Nephron progenitor cell (in vitro differentiated cells): Measurements from ENCODE around the gene GALNS.

Source experiments
- DNase-seq: peaks from one replicate; pipeline ENCODE4 v3.0.0; 2021
- H3K27ac Mint-ChIP-seq: 2 replicates; pipeline ENCODE4 v1.8.0; 2021; ENCODE audit warnings: mild to moderate bottlenecking, moderate library complexity, mixed read lengths
- H3K27me3 Mint-ChIP-seq: 2 replicates; pipeline ENCODE4 v1.8.0; 2021; ENCODE audit warnings: mild to moderate bottlenecking, low read depth, mixed read lengths; ENCODE audit not compliant: poor library complexity
- H3K36me3 Mint-ChIP-seq: 2 replicates; pipeline ENCODE4 v1.8.0; 2021; ENCODE audit warnings: low read depth, mixed read lengths
- H3K4me1 Mint-ChIP-seq: 2 replicates; pipeline ENCODE4 v1.8.0; 2021; ENCODE audit warnings: mixed read lengths
- H3K4me3 Mint-ChIP-seq: 2 replicates; pipeline ENCODE4 v1.8.0; 2021; ENCODE audit warnings: mild to moderate bottlenecking, moderate library complexity, mixed read lengths
- H3K9me3 Mint-ChIP-seq: 2 replicates; pipeline ENCODE4 v1.8.0; 2021; ENCODE audit warnings: mild to moderate bottlenecking, moderate library complexity, mixed read lengths
- TF ChIP-seq, protein P1 (sequence below): fragments of 200-600 bp; sonication (generic); IDR thresholded peaks from 2 replicates; pipeline ENCODE4 v1.5.0; 2021; ENCODE audit warnings: antibody characterized with exemption

Gene GALNS

DNA sequence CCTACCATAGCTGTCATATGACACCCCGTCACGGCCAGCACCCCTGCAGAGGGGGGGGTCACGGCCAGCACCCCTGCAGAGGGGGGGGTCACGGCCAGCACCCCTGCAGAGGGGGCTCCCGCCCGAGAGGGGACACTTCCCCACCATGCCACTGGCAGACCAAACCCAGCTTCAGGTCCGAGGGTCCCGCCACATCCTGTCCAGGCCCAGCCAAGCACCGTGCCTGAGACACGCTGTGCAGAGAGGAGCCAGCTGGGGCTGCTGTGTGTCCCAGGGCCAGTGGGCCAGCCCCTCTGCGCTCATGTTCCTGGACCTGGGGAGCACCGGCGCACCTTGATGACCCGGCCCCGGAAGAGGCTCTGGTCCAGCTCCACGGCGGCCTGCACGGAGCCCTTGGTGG lies 7.8 kb upstream of the GALNS start:
- TF ChIP-seq, protein P1, sequence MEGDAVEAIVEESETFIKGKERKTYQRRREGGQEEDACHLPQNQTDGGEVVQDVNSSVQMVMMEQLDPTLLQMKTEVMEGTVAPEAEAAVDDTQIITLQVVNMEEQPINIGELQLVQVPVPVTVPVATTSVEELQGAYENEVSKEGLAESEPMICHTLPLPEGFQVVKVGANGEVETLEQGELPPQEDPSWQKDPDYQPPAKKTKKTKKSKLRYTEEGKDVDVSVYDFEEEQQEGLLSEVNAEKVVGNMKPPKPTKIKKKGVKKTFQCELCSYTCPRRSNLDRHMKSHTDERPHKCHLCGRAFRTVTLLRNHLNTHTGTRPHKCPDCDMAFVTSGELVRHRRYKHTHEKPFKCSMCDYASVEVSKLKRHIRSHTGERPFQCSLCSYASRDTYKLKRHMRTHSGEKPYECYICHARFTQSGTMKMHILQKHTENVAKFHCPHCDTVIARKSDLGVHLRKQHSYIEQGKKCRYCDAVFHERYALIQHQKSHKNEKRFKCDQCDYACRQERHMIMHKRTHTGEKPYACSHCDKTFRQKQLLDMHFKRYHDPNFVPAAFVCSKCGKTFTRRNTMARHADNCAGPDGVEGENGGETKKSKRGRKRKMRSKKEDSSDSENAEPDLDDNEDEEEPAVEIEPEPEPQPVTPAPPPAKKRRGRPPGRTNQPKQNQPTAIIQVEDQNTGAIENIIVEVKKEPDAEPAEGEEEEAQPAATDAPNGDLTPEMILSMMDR = no peak
- Mint-ChIP-seq H3K36me3 (no peaks in the 10 kb centered on the region), H3K4me1 (peaks cover 11% of the 10 kb centered on the region), H3K9me3 (no peaks in the 10 kb centered on the region), H3K27ac (no peak overlapping the region), H3K27me3 (peaks cover 3% of the 10 kb centered on the region), H3K4me3 (no peak overlapping the region)
- no peak for DNase-seq

DNA sequence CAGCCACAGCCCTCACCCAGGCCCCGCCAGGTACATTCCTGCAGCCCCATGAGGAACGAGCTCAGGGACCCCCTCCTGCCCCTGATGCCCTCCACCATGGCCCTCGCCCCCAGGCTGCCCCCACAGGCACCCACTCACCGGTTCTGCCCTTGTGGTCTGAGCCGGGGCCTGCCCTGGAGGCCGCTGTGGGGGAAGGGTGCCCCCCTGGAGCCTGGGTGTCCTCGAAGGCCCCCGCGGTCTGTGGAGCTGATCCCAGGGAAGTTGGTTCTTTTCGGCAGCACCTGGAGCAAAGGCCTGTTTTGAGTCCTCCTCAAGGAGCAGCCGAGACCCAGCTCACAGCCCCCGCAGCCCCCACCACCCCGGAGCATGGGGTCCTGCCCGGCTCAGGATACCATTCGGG lies 7.4 kb upstream of the GALNS start:
- no peaks in the 10 kb centered on the region for H3K36me3 Mint-ChIP-seq
- no peak overlapping the region for H3K27ac Mint-ChIP-seq
- no peak overlapping the region for H3K4me3 Mint-ChIP-seq
- TF ChIP-seq, protein P1 = no peak
- H3K4me1 Mint-ChIP-seq = peaks cover 11% of the 10 kb centered on the region
- peaks cover 3% of the 10 kb centered on the region for H3K27me3 Mint-ChIP-seq
- no peaks in the 10 kb centered on the region for H3K9me3 Mint-ChIP-seq
- no peak for DNase-seq

DNA sequence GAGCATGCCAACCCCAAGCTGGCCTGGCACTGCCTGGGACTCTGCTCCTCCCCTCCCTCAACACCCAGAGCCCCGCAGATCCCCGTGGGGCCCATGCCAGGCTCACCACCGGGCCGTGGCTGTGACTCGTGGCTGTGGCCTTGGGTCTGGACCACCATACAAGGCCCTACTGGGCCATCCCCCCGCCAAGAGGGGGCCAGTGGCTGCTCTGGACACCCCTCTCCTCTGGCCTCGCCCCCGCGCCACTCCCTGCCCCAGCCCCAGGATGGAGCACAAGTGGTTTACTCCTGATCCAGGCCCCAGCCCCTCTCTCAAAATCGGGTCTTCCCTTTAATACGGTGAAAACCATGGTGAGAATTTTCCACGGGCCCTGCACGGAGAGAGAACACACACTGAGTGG lies 6.7 kb upstream of the GALNS start:
- TF ChIP-seq, protein P1 = no peak
- H3K27me3 Mint-ChIP-seq = peaks cover 3% of the 10 kb centered on the region

DNA sequence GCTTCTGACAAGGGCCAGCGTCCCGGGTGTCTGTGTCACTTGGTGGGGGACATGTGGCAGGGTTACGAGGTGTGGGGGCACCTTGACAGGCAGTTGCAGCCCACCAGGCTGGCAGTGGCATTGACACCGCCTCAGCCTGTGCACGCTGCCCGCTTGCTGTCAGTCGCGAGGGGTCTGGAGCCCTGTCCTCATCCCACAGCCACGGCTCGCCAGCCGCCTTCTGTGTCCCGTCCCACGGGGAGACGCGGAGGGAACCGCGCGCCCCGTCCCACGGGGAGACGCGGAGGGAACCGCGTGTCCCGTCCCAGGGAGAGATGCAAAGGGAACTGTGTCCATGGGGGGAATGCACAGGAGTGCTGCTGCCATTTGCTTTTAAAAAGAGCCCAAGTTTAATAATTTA lies 6.2 kb upstream of the GALNS start:
- Mint-ChIP-seq H3K27ac (no peak overlapping the region), H3K36me3 (no peaks in the 10 kb centered on the region), H3K4me1 (peaks cover 12% of the 10 kb centered on the region), H3K4me3 (no peak overlapping the region), H3K9me3 (no peaks in the 10 kb centered on the region), H3K27me3 (peaks cover 3% of the 10 kb centered on the region)
- TF ChIP-seq, protein P1 = no peak
- no peak for DNase-seq

More for the DNA sequence above, 6.7 kb upstream of the GALNS start:
- Mint-ChIP-seq H3K4me3 (no peak overlapping the region), H3K27ac (no peak overlapping the region), H3K36me3 (no peaks in the 10 kb centered on the region), H3K4me1 (peaks cover 10% of the 10 kb centered on the region), H3K9me3 (no peaks in the 10 kb centered on the region)
- no peak for DNase-seq

DNA sequence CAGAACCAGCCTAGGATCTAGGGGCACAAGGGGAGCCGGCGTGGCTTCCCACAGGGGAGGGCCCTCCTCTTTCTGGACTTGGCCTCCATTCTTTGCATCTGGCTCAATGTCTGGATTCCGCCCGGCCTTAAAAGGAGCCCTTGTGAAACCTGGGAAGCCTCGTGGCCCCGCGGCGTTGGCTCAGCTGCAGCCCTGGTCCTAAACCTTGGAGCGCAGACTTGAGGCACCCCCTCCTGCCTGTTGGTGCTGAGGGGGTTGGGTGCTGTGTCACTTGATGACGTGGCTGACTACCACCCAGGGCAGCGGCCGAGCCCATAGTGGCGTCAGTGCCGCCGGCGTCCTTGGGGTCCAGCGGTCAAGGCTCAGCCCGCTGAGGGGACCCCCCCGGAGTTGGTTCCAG lies 4.6 kb upstream of the GALNS start:
- no peaks in the 10 kb centered on the region for H3K9me3 Mint-ChIP-seq
- H3K27me3 Mint-ChIP-seq = no peaks in the 10 kb centered on the region
- no peaks in the 10 kb centered on the region for H3K36me3 Mint-ChIP-seq
- no peak overlapping the region for H3K4me3 Mint-ChIP-seq
- DNase-seq = no peak
- H3K4me1 Mint-ChIP-seq = peaks cover 14% of the 10 kb centered on the region
- H3K27ac Mint-ChIP-seq = no peak overlapping the region
- TF ChIP-seq, protein P1 = no peak

DNA sequence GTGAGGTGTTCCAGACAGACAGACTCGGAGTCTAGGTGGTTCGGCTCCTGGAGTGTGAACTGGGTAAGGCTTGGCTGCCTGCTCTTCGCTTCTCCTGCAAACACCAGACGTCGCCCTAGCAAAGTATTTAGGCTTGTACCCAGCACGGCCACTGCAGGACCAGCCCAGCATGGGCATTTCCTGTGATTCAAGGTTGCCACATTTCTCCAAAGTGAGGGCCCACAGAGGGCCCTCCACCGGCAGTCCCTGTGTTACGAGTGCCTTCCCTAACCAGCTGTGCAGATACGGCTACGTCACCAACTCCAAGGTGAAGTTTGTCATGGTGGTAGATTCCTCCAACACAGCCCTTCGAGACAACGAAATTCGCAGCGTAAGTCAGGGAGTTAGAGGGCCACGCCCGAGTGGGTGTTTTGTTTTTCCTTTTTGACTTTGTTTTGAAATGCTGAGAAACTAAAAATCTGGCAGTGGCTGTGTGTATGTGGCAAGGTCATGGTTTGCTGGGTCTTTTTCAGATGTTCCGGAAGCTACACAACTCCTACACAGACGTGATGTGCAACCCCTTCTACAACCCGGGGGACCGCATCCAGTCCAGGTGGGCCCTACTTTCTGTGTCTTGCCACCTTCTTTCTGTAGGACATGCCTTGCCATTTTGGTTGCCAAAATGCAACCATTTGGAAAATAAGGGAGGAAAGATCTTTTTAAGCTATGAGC lies 2.8 kb upstream of the GALNS start:
- Mint-ChIP-seq H3K27me3 (no peaks in the 10 kb centered on the region), H3K27ac (no peak overlapping the region), H3K9me3 (no peaks in the 10 kb centered on the region), H3K4me1 (peaks cover 26% of the 10 kb centered on the region), H3K36me3 (no peaks in the 10 kb centered on the region), H3K4me3 (no peak overlapping the region)
- no peak for DNase-seq
- TF ChIP-seq, protein P1 = no peak
